Liver (tissue), 9 donors: ENCODE measurements around the gene WDR75. TPM values are rescaled to one million over a fixed set of nuclear protein-coding genes. Genes with fewer than 3 reads are reported as not detected.

Experiments used
- DNase-seq: peaks from one replicate; pipeline ENCODE4 v3.0.0-alpha.2; 2017; ENCODE audit warnings: low spot score
- H3K27ac ChIP-seq, 2 donors: one replicate each; pipeline ENCODE4 v1.7.0; 2013; ENCODE audit warnings: inconsistent platforms in 2 of 2, low read length in 2 of 2, control low read depth in 1 of 2, low read depth in 1 of 2, mild to moderate bottlenecking in 1 of 2
- H3K27me3 ChIP-seq, 4 donors: one replicate each; pipeline versions ENCODE4 v1.6.1 to v1.7.0; 2013; ENCODE audit warnings: low read length in 3 of 4, inconsistent platforms in 1 of 4, mild to moderate bottlenecking in 1 of 4, moderate library complexity in 1 of 4; ENCODE audit not compliant: control insufficient read depth in 4 of 4, insufficient read depth in 4 of 4
- H3K36me3 ChIP-seq, 4 donors: one replicate each; pipeline versions ENCODE4 v1.6.1 to v1.7.0; 2013; ENCODE audit warnings: low read length in 3 of 4, mild to moderate bottlenecking in 3 of 4, low read depth in 1 of 4, moderate library complexity in 1 of 4; ENCODE audit not compliant: control insufficient read depth in 4 of 4, insufficient read depth in 3 of 4
- H3K4me1 ChIP-seq, 4 donors: one replicate each; pipeline versions ENCODE4 v1.6.1 to v1.7.0; 2013; ENCODE audit warnings: low read length in 3 of 4, mild to moderate bottlenecking in 3 of 4, moderate library complexity in 1 of 4; ENCODE audit not compliant: control insufficient read depth in 4 of 4, insufficient read depth in 4 of 4
- H3K4me3 ChIP-seq, 3 donors: one replicate each; pipeline versions ENCODE4 v1.6.1 to v1.7.0; 2013; ENCODE audit warnings: low read length in 3 of 3, control low read depth in 1 of 3, low read depth in 1 of 3, mild to moderate bottlenecking in 1 of 3
- H3K9ac ChIP-seq, 2 donors: one replicate each; pipeline ENCODE4 v1.7.0; 2013; ENCODE audit warnings: low read length in 2 of 2, mild to moderate bottlenecking in 2 of 2, moderate library complexity in 2 of 2, control low read depth in 1 of 2, low read depth in 1 of 2
- H3K9me3 ChIP-seq, 4 donors: one replicate each; pipeline versions ENCODE4 v1.6.1 to v1.7.0; 2013; ENCODE audit warnings: low read length in 3 of 4; ENCODE audit not compliant: control insufficient read depth in 4 of 4
- ATF3 ChIP-seq: IDR thresholded peaks from 2 replicates; pipeline ENCODE4 v1.6.1; 2016; ENCODE audit warnings: antibody characterized with exemption
- FOXA1 ChIP-seq: IDR thresholded peaks from 2 replicates; pipeline ENCODE4 v1.6.1; 2016; ENCODE audit warnings: antibody characterized with exemption
- FOXA2 ChIP-seq: IDR thresholded peaks from 2 replicates; pipeline ENCODE4 v1.6.1; 2016; ENCODE audit warnings: antibody characterized with exemption
- GABPA ChIP-seq, 2 donors: IDR thresholded peaks in 1 of 2; conservative IDR thresholded peaks in 1 of 2; 2 replicates each; pipeline ENCODE4 v1.6.1; 2016; ENCODE audit warnings: antibody characterized with exemption in 2 of 2, mild to moderate bottlenecking in 1 of 2, moderate library complexity in 1 of 2
- HNF4G ChIP-seq: IDR thresholded peaks from 2 replicates; pipeline ENCODE4 v1.6.1; 2016; ENCODE audit warnings: antibody characterized with exemption
- JUND ChIP-seq, 2 donors: IDR thresholded peaks; 2 replicates each; pipeline ENCODE4 v1.6.1; 2016; ENCODE audit warnings: antibody characterized with exemption in 2 of 2
- RAD21 ChIP-seq, 2 donors: IDR thresholded peaks; 2 replicates each; pipeline ENCODE4 v1.6.1; 2016; ENCODE audit warnings: antibody characterized with exemption in 2 of 2, mild to moderate bottlenecking in 2 of 2
- RXRA ChIP-seq, 2 donors: IDR thresholded peaks; 2 replicates each; pipeline ENCODE4 v1.6.1; 2017 to 2018; ENCODE audit warnings: antibody characterized with exemption in 2 of 2, mild to moderate bottlenecking in 1 of 2
- YY1 ChIP-seq: IDR thresholded peaks from 2 replicates; pipeline ENCODE4 v1.6.1; 2016; ENCODE audit warnings: antibody characterized with exemption, mild to moderate bottlenecking
- WGBS: extraction: QIAGEN DNeasy Blood & Tissue Kit; methylation state at CpG from one replicate; pipeline ENCODE4 v1.1.7; 2013; 5-methylcytosine and 5-hydroxymethylcytosine counted together
- polyA plus RNA-seq, 2 donors: library from polyadenylated mRNA; stranded (reverse) in 1 of 2; unstranded in 1 of 2; fragments of 200-250 nt in 1 of 2; fragments of >200 nt in 1 of 2; fragmentation: Nextera tagmentation in 1 of 2; extraction: Ambion mirVana in 1 of 2; gene quantifications; one replicate each; pipeline versions ENCODE4 v1.2.1 to v1.2.3, GENCODE V29; 2013 to 2015
- total RNA-seq, 2 donors: library from RNA; depleted of rRNA; stranded (reverse); fragments of >200 nt; gene quantifications; one replicate each; pipeline ENCODE4 v1.2.3, GENCODE V29; 2014
- TF ChIP-seq, protein P1 (sequence below): IDR thresholded peaks from 2 replicates; pipeline ENCODE4 v1.6.1; 2016; ENCODE audit warnings: antibody characterized with exemption, mild to moderate bottlenecking
- TF ChIP-seq, protein P2 (sequence below): fragments of 150-350 bp; IDR thresholded peaks from 2 replicates; pipeline ENCODE4 v1.5.1; 2017; ENCODE audit warnings: improper control_type of control experiment, low read depth, low read length; ENCODE audit not compliant: missing input control
- TF ChIP-seq, protein P3 (sequence below): IDR thresholded peaks from 2 replicates; pipeline ENCODE4 v1.6.1; 2016; ENCODE audit warnings: antibody characterized with exemption
- donor health status: healthy.
- donor health status: healthy.
- donor health status: healthy.
- donor health status: healthy.
- donor health status: healthy.

The WDR75 gene
- total and polyA plus RNA-seq, 4 donors = 7.9 to 24.5 (median 15.1) TPM

- TF ChIP-seq, protein P1, sequence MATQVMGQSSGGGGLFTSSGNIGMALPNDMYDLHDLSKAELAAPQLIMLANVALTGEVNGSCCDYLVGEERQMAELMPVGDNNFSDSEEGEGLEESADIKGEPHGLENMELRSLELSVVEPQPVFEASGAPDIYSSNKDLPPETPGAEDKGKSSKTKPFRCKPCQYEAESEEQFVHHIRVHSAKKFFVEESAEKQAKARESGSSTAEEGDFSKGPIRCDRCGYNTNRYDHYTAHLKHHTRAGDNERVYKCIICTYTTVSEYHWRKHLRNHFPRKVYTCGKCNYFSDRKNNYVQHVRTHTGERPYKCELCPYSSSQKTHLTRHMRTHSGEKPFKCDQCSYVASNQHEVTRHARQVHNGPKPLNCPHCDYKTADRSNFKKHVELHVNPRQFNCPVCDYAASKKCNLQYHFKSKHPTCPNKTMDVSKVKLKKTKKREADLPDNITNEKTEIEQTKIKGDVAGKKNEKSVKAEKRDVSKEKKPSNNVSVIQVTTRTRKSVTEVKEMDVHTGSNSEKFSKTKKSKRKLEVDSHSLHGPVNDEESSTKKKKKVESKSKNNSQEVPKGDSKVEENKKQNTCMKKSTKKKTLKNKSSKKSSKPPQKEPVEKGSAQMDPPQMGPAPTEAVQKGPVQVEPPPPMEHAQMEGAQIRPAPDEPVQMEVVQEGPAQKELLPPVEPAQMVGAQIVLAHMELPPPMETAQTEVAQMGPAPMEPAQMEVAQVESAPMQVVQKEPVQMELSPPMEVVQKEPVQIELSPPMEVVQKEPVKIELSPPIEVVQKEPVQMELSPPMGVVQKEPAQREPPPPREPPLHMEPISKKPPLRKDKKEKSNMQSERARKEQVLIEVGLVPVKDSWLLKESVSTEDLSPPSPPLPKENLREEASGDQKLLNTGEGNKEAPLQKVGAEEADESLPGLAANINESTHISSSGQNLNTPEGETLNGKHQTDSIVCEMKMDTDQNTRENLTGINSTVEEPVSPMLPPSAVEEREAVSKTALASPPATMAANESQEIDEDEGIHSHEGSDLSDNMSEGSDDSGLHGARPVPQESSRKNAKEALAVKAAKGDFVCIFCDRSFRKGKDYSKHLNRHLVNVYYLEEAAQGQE = no peak
- TF ChIP-seq FOXA1 = no peak
- TF ChIP-seq FOXA2 = no peak
- no peak for TF ChIP-seq ATF3
- no peak for TF ChIP-seq RXRA (IDR thresholded peaks at IDR 0.05)
- no peak for TF ChIP-seq GABPA (IDR thresholded peaks at IDR 0.05 in 1 of 2, conservative IDR thresholded peaks at IDR 0.05 in 1 of 2)
- TF ChIP-seq RAD21 (IDR thresholded peaks at IDR 0.05) = no peak
Observed at GRCh38 chr2:189501487-189501886, 60.2 kb downstream of the WDR75 start (continued).

DNA sequence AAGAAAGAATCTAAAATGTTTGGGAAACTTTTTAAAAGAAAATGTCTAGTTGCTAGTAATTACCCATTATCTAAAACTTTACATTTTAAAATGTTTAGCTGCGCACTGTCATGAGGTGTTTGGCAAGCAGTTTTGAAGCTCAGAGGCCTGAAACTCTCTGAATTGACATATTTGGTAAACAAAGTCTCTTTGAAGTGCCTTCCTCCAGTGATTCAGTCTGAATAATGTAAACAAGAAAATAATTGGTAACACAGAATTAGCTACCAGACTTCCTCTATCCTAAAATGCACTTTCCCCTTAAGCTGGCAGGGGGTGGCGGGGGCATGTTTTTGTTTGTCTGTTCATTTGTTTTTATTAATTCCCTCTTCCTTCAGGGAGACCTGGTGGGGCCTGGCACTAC is 61.4 kb downstream of the WDR75 start:
- H3K4me1 ChIP-seq = peaks cover 0 to 3% (median 0%) of the 10 kb centered on the region in 4 donors
- no peak overlapping the region for H3K4me3 ChIP-seq
- no peaks in the 10 kb centered on the region for H3K36me3 ChIP-seq
- WGBS = 93% methylated on average over 2 of the region's 2 CpGs
- no peak overlapping the region for H3K9ac ChIP-seq
- TF ChIP-seq HNF4G = no peak
- TF ChIP-seq JUND (IDR thresholded peaks at IDR 0.05) = no peak
- H3K9me3 ChIP-seq = no peaks in the 10 kb centered on the region
- no peak for DNase-seq
- no peaks in the 10 kb centered on the region for H3K27me3 ChIP-seq
- H3K27ac ChIP-seq = no peak overlapping the region

DNA sequence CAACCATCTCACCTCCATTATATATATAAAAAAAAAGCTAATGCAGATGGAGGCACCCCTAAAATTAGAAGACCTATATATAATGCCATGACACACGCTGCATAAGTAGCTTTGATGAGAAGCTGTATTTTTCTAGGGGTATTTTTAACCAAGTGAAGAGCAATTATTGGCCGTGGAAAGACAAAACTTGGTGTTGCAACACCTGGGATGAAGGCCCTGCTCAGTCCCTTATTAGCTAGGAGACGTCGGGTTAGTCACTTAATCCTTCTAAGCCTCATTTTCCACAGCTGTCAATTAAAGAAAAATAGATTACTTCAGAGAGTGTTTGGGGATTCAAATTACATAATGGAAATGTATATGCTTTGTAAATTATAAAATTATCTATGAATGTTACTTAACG is 63.0 kb downstream of the WDR75 start:
- no peak overlapping the region for H3K4me3 ChIP-seq
- H3K9me3 ChIP-seq = no peaks in the 10 kb centered on the region
- WGBS = 90% methylated on average over 5 of the region's 5 CpGs
- no peak overlapping the region for H3K9ac ChIP-seq
- H3K27ac ChIP-seq = no peak overlapping the region
- no peaks in the 10 kb centered on the region for H3K36me3 ChIP-seq
- no peaks in the 10 kb centered on the region for H3K27me3 ChIP-seq
- no peak for TF ChIP-seq YY1
- TF ChIP-seq, protein P2, sequence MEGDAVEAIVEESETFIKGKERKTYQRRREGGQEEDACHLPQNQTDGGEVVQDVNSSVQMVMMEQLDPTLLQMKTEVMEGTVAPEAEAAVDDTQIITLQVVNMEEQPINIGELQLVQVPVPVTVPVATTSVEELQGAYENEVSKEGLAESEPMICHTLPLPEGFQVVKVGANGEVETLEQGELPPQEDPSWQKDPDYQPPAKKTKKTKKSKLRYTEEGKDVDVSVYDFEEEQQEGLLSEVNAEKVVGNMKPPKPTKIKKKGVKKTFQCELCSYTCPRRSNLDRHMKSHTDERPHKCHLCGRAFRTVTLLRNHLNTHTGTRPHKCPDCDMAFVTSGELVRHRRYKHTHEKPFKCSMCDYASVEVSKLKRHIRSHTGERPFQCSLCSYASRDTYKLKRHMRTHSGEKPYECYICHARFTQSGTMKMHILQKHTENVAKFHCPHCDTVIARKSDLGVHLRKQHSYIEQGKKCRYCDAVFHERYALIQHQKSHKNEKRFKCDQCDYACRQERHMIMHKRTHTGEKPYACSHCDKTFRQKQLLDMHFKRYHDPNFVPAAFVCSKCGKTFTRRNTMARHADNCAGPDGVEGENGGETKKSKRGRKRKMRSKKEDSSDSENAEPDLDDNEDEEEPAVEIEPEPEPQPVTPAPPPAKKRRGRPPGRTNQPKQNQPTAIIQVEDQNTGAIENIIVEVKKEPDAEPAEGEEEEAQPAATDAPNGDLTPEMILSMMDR = no peak
- no peak for TF ChIP-seq GABPA (IDR thresholded peaks at IDR 0.05 in 1 of 2, conservative IDR thresholded peaks at IDR 0.05 in 1 of 2)
- no peaks in the 10 kb centered on the region for H3K4me1 ChIP-seq
- DNase-seq = no peak

DNA sequence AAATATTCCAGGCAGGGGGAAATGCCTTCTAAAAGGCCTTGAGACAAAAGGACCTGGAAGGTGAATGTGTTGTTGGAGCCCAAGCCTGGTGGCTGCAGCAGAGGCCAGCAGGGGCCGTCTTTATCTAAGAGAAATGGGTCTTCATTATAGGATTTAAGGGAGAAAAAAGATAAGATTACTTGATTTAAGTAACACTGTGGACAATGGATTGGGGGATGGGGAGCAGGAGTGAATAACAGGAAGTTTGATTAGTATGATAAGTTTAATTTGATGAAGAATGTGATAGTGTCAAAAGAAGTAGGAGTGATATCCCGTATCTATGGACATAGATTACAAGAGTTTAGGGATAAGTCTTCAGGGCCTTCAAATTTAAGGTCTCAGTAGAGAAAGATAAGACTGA is 64.2 kb downstream of the WDR75 start:
- Histone ChIP-seq H3K36me3 (no peaks in the 10 kb centered on the region), H3K4me3 (no peak overlapping the region), H3K9me3 (no peaks in the 10 kb centered on the region), H3K9ac (no peak overlapping the region), H3K4me1 (no peaks in the 10 kb centered on the region), H3K27me3 (no peaks in the 10 kb centered on the region), H3K27ac (no peak overlapping the region)
- DNase-seq = no peak
- WGBS = 90% methylated on average over 2 of the region's 2 CpGs
- TF ChIP-seq, protein P1 = no peak
- TF ChIP-seq YY1 (no peak), FOXA1 (no peak), JUND (IDR thresholded peaks at IDR 0.05) (no peak)
- TF ChIP-seq, protein P3, sequence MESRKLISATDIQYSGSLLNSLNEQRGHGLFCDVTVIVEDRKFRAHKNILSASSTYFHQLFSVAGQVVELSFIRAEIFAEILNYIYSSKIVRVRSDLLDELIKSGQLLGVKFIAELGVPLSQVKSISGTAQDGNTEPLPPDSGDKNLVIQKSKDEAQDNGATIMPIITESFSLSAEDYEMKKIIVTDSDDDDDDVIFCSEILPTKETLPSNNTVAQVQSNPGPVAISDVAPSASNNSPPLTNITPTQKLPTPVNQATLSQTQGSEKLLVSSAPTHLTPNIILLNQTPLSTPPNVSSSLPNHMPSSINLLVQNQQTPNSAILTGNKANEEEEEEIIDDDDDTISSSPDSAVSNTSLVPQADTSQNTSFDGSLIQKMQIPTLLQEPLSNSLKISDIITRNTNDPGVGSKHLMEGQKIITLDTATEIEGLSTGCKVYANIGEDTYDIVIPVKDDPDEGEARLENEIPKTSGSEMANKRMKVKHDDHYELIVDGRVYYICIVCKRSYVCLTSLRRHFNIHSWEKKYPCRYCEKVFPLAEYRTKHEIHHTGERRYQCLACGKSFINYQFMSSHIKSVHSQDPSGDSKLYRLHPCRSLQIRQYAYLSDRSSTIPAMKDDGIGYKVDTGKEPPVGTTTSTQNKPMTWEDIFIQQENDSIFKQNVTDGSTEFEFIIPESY = no peak
